HepG2 (cell line): ENCODE measurements around the gene SPNS3. TPM values are rescaled to one million over a fixed set of nuclear protein-coding genes. Genes with fewer than 3 reads are reported as not detected.

ENCODE experiments used
- ATAC-seq: fragments of 200-7000 bp; cut with Tn5 transposase; 3 replicates; pipeline ENCODE4 v1.9.1; 2020; ENCODE audit warnings: mild to moderate bottlenecking, moderate library complexity
- BruUV-seq: library from RNA; stranded (reverse); fragments of 400-500 nt; replicated peaks from 2 replicates; lab custom pipeline; 2021; lab: Mats Ljungman, UMichigan
- CTCF ChIA-PET: fragments of 300-600 bp; formaldehyde crosslinking; extraction: SDS; loops from one replicate; lab custom pipeline; 2021; ENCODE audit warnings: low total read pairs, inconsistent platforms, low intra/inter-chr PET ratio; lab: Yijun Ruan, JAX
- POLR2A ChIA-PET: fragments of 350-600 bp; sonication (Branson Sonifier 250); formaldehyde crosslinking; loops from one replicate; lab custom pipeline; 2020; ENCODE audit warnings: antibody characterized with exemption, inconsistent platforms; lab: Yijun Ruan, JAX
- DNase-seq: peaks from one replicate; pipeline ENCODE4 v3.0.0-alpha.2; 2015; ENCODE audit warnings: low spot score
- FAIRE-seq: peaks from 3 replicates; lab custom pipeline; 2011; peaks lifted over from hg19 to GRCh38; lab: Jason Lieb, UNC
- H2AFZ ChIP-seq: one replicate; pipeline ENCODE4 v1.6.1; 2011; ENCODE audit warnings: low read length, inconsistent platforms
- H3K27ac ChIP-seq: fragments of 300-600 bp; 3 replicates; pipeline ENCODE4 v1.8.0; 2011; ENCODE audit warnings: mixed run types, mild to moderate bottlenecking, mixed read lengths, low read length, inconsistent platforms; ENCODE audit not compliant: insufficient read depth; ENCODE audit errors: extremely low read length
- H3K27me3 ChIP-seq, 2 experiments: fragments of 200-600 bp in 1 of 2; 2 replicates in 1 of 2; 3 replicates in 1 of 2; pipeline versions ENCODE4 v1.6.0 to v1.8.0; 2011; ENCODE audit warnings: low read length in 2 of 2, mild to moderate bottlenecking in 2 of 2, moderate library complexity in 2 of 2, inconsistent platforms in 1 of 2; ENCODE audit not compliant: insufficient read depth in 2 of 2, control insufficient read depth in 1 of 2
- H3K36me3 ChIP-seq, 2 experiments: fragments of 200-600 bp in 1 of 2; replicated peaks in 1 of 2; 2 replicates in 1 of 2; 3 replicates in 1 of 2; pipeline versions ENCODE4 v1.5.1 to v1.8.0; 2011; ENCODE audit warnings: low read length in 2 of 2, inconsistent platforms in 1 of 2; ENCODE audit not compliant: insufficient read depth in 2 of 2, control insufficient read depth in 1 of 2
- H3K4me1 ChIP-seq: 2 replicates; pipeline ENCODE4 v1.5.1; 2012; ENCODE audit warnings: low read length, inconsistent platforms; ENCODE audit not compliant: insufficient read depth
- H3K4me2 ChIP-seq: 2 replicates; pipeline ENCODE4 v1.6.0; 2011; ENCODE audit warnings: low read depth, low read length, inconsistent platforms
- H3K4me3 ChIP-seq, 3 experiments: fragments of 200-600 bp in 1 of 3; sonication (generic), shearing (Covaris generic) in 1 of 3; replicated peaks in 1 of 3; 2 replicates each; pipeline ENCODE4 v1.5.1; 2011 to 2016; ENCODE audit warnings: low read length in 3 of 3, inconsistent platforms in 2 of 3, low read depth in 2 of 3, mild to moderate bottlenecking in 2 of 3, control low read depth in 1 of 3, mixed read lengths in 1 of 3; ENCODE audit not compliant: insufficient read depth in 1 of 3
- H3K79me2 ChIP-seq: one replicate; pipeline ENCODE4 v1.6.1; 2011; ENCODE audit warnings: low read length, inconsistent platforms; ENCODE audit not compliant: insufficient read depth
- H3K9ac ChIP-seq: 2 replicates; pipeline ENCODE4 v1.6.0; 2011; ENCODE audit warnings: mild to moderate bottlenecking, low read depth, low read length, inconsistent platforms; ENCODE audit not compliant: insufficient read depth
- H3K9me3 ChIP-seq: 2 replicates; pipeline ENCODE4 v1.5.1; 2012; ENCODE audit warnings: mild to moderate bottlenecking, low read length
- H4K20me1 ChIP-seq: 2 replicates; pipeline ENCODE4 v1.6.0; 2011; ENCODE audit warnings: inconsistent platforms, mild to moderate bottlenecking, low read length, moderate library complexity; ENCODE audit not compliant: insufficient read depth
- BRD4 ChIP-seq: sonication (generic); formaldehyde crosslinking; IDR thresholded peaks from 2 replicates; pipeline ENCODE4 v1.4.0; 2020; ENCODE audit warnings: missing genetic modification reagents
- IRF9 ChIP-seq: sonication (generic); formaldehyde crosslinking; IDR thresholded peaks from 2 replicates; pipeline ENCODE4 v1.8.0; 2022; ENCODE audit warnings: missing genetic modification reagents, mild to moderate bottlenecking, borderline replicate concordance
- NFATC3 ChIP-seq: sonication (generic); formaldehyde crosslinking; IDR thresholded peaks from 2 replicates; pipeline ENCODE4 v1.5.1; 2020; ENCODE audit warnings: mild to moderate bottlenecking, missing genetic modification reagents
- ONECUT2 ChIP-seq: sonication (generic); formaldehyde crosslinking; IDR thresholded peaks from 2 replicates; pipeline ENCODE4 v1.4.0; 2020; ENCODE audit warnings: missing genetic modification reagents
- ZNF260 ChIP-seq: sonication (generic); formaldehyde crosslinking; IDR thresholded peaks from 2 replicates; pipeline ENCODE4 v1.4.0; 2020; ENCODE audit warnings: missing genetic modification reagents, low read depth, mild to moderate bottlenecking, borderline replicate concordance
- WGBS: methylation state at CpG from one replicate; pipeline ENCODE4 v1.1.6; 2017; ENCODE audit warnings: low lambda C conversion rate; 5-methylcytosine and 5-hydroxymethylcytosine counted together
- in situ Hi-C: cut with HindIII; loops from 2 replicates; pipeline ENCODE4 v1.10.0; 2017; ENCODE audit warnings: low pct_unique_long_range_greater_than_20kb; ENCODE audit not compliant: extremely low pct_ligation_motif_present
- intact Hi-C: fragments of 100-400 bp; cut with micrococcal nuclease; formaldehyde crosslinking; loops from one replicate; pipeline ENCODE4 v1.10.0; 2022; ENCODE audit not compliant: unreplicated experiment
- polyA plus RNA-seq, 8 experiments: library from polyadenylated mRNA; depleted of rRNA in 3 of 8; stranded (reverse) in 7 of 8; unstranded in 1 of 8; fragments of >200 nt; fragmentation: Illumina TruSeq in 4 of 8; extraction: Trizol in 4 of 8; gene quantifications; 2 replicates each; pipeline versions ENCODE4 v1.2.1 to v1.2.3, GENCODE V29; 2011 to 2016; ENCODE audit warnings: low read depth in 4 of 8, missing spikeins in 1 of 8, mixed read lengths in 1 of 8; ENCODE audit not compliant: insufficient read depth in 1 of 8
- total RNA-seq, 5 experiments: library from RNA; depleted of rRNA; stranded (reverse); fragments of >200 nt; fragmentation: Illumina TruSeq; extraction: Trizol; gene quantifications; 2 replicates each; pipeline ENCODE4 v1.2.3, GENCODE V29; 2016; ENCODE audit warnings: low read depth in 1 of 5
- TF ChIP-seq, protein P1 (sequence below): sonication (generic); formaldehyde crosslinking; IDR thresholded peaks from 2 replicates; pipeline ENCODE4 v1.5.1; 2020; ENCODE audit warnings: mild to moderate bottlenecking, missing genetic modification reagents, moderate library complexity
- TF ChIP-seq, protein P2 (sequence below): sonication (generic); formaldehyde crosslinking; IDR thresholded peaks from 2 replicates; pipeline ENCODE4 v1.5.0; 2020; ENCODE audit warnings: mild to moderate bottlenecking, missing genetic modification reagents

SPNS3 gene
- total and polyA plus RNA-seq, 2 of the 13 experiments (the other 11 are each of a cell fraction or from before 2014, with no cell fraction given) = not detected

DNA sequence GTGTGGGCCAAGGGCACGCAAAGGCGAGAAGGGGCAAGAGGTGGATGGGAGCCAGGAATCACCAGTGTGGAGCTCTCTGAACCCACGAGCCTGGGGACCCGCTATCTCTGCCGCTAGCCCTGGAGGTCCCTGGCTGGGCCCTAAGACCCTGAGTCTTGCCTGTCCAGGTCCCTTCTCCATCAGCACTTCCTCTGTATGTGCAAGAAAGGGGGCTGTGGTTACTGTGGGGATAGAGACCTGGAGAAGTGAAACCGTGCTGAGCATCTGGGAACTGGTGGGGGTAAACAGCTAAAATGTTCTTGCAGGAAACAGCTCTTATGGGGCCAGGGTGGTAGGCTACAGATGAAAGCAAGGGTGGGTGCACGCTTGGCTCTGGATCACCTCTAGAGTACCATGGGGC is 3.1 kb downstream of the SPNS3 start:
- Histone ChIP-seq H3K27me3 (peaks cover 2 to 8% of the 10 kb centered on the region in 2 experiments; a peak in 3 of 5 replicates), H4K20me1 (no peaks in the 10 kb centered on the region), H2AFZ (no peak overlapping the region), H3K9me3 (no peaks in the 10 kb centered on the region), H3K4me2 (no peak overlapping the region), H3K4me1 (peaks cover 32% of the 10 kb centered on the region), H3K4me3 (no peak overlapping the region), H3K79me2 (no peaks in the 10 kb centered on the region), H3K36me3 (no peaks in the 10 kb centered on the region), H3K27ac (no peak overlapping the region)
- DNase-seq = no peak
- intact Hi-C loops = no loop called here
- ChIA-PET POLR2A (no interaction called here), CTCF (no interaction called here)
- no peak for FAIRE-seq
- in situ Hi-C loops = loop anchor here (5.0 kb wide), 1 partner anchor 45 kb away; no protein-coding TSS in a partner anchor
- no TSS peak for BruUV-seq
- WGBS = 26% methylated on average over 4 of the region's 7 CpGs
- no peak for ATAC-seq
- TF ChIP-seq NFATC3 = no peak
- TF ChIP-seq, protein P1, sequence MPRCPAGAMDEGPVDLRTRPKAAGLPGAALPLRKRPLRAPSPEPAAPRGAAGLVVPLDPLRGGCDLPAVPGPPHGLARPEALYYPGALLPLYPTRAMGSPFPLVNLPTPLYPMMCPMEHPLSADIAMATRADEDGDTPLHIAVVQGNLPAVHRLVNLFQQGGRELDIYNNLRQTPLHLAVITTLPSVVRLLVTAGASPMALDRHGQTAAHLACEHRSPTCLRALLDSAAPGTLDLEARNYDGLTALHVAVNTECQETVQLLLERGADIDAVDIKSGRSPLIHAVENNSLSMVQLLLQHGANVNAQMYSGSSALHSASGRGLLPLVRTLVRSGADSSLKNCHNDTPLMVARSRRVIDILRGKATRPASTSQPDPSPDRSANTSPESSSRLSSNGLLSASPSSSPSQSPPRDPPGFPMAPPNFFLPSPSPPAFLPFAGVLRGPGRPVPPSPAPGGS (CRISPR knock-in tag) = no peak
- TF ChIP-seq BRD4 (CRISPR knock-in tag) = no peak
- no peak for TF ChIP-seq ZNF260 (CRISPR knock-in tag)
- TF ChIP-seq IRF9 = no peak
- TF ChIP-seq ONECUT2 (CRISPR knock-in tag) = no peak
- TF ChIP-seq, protein P2, sequence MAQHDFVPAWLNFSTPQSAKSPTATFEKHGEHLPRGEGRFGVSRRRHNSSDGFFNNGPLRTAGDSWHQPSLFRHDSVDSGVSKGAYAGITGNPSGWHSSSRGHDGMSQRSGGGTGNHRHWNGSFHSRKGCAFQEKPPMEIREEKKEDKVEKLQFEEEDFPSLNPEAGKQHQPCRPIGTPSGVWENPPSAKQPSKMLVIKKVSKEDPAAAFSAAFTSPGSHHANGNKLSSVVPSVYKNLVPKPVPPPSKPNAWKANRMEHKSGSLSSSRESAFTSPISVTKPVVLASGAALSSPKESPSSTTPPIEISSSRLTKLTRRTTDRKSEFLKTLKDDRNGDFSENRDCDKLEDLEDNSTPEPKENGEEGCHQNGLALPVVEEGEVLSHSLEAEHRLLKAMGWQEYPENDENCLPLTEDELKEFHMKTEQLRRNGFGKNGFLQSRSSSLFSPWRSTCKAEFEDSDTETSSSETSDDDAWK (CRISPR knock-in tag) = no peak
- TF ChIP-seq, all 625 proteins: peak for 0
- H3K9ac ChIP-seq = no peak overlapping the region
